Keratinocyte (primary cell): ENCODE results near the gene ZNF467.

Source experiments
- CTCF ChIP-seq, 3 experiments: IDR thresholded peaks in 1 of 3; conservative IDR thresholded peaks in 1 of 3; optimal IDR thresholded peaks in 1 of 3; 2 replicates in 2 of 3; 3 replicates in 1 of 3; pipeline versions ENCODE3 to v1.5.1; 2011; ENCODE audit warnings: low read length in 3 of 3, mild to moderate bottlenecking in 3 of 3, moderate library complexity in 2 of 3, control low read depth in 1 of 3, inconsistent platforms in 1 of 3; ENCODE audit not compliant: insufficient read depth in 2 of 3; ENCODE audit errors: extremely low read depth in 1 of 3
- EZH2 ChIP-seq: IDR thresholded peaks from one replicate; pipeline ENCODE4 v1.6.1; 2012; ENCODE audit warnings: inconsistent platforms, mild to moderate bottlenecking, low read length, moderate library complexity

DNA sequence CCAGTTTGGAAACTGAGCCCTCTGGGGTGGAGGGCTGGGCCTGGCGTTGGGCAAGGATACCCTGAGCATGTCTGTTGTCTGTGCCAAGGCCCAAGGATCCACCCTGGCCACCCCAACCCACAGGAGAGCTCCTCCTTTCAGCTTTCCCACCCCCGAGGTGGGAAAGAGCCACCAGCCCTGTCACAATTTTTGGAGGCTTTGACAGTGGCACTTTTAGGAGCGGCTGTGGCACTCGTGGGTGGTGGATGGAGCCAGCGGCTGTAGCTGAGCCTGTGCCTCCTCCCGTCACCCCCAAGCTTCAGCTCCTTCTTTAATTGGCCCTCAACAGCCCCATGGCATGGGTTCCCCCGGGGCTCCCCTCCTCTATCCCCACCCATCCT lies 46.6 kb upstream of the ZNF467 start:
- no peak for TF ChIP-seq CTCF (optimal IDR thresholded peaks at IDR 0.05 in 1 of 3, IDR thresholded peaks at IDR 0.05 in 1 of 3, conservative IDR thresholded peaks at IDR 0.05 in 1 of 3; ENCODE audit: extremely low read depth in 1 of 3, insufficient read depth in 2 of 3, low read length in 3 of 3)
- no peak for TF ChIP-seq EZH2
